ENCODE data around the gene CLCNKB.
"Not testable (repeated sequence)": the region's sequence is repeated elsewhere in the genome, so short reads cannot be mapped to it uniquely, and the experiment has no call there.

The CLCNKB gene

DNA sequence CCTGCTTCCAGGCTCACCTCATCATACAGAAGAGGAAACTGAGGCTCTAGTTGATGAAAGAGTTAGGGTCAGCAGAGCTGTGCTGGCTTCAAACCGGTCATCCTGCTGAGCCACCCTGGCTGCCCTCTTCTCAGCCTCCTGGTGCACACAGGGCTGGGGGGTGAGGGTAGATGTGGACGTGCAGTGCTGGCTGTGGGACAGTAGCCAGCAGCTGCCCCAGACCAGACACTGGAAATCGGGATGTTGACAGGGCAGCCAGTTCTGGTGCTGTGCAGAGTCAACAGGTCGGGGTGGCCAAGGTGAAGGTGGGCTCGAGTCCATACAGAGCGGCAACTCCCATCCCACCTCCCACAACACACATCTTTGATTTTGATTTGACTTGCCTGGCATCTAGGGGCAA is 23.3 kb upstream of the CLCNKB start:
- DNase-seq = no peak
- peak overlapping the region; percentile 89 to 99 for H3K27ac ChIP-seq
- H3K27me3 ChIP-seq = no peaks in the 10 kb centered on the region
- peaks cover 0 to 4% (median 0%) of the 10 kb centered on the region in 3 donors for H3K36me3 ChIP-seq
- peaks cover 12 to 44% (median 38%) of the 10 kb centered on the region in 4 donors for H3K4me1 ChIP-seq
- no peak overlapping the region for H3K4me3 ChIP-seq
- no peak for TF ChIP-seq CTCF (IDR thresholded peaks at IDR 0.05)
- H3K9me3 ChIP-seq = no peaks in the 10 kb centered on the region
- intact Hi-C loops (cut with DNase I; ENCODE audit: low total_unique reads) = no loop called here

GRCh38 chr1:16020878-16021277 is 22.7 kb upstream of the CLCNKB start:
- H3K27me3 ChIP-seq; intact Hi-C loops (cut with DNase I; ENCODE audit: low total_unique reads); H3K9me3 ChIP-seq; DNase-seq; H3K36me3 ChIP-seq; H3K4me3 ChIP-seq: not testable (repeated sequence)
- Histone ChIP-seq H3K4me1 (peaks cover 9 to 38% (median 33%) of the 10 kb centered on the region in 4 donors), H3K27ac (peak overlapping the region; percentile 89 to 99)

DNA sequence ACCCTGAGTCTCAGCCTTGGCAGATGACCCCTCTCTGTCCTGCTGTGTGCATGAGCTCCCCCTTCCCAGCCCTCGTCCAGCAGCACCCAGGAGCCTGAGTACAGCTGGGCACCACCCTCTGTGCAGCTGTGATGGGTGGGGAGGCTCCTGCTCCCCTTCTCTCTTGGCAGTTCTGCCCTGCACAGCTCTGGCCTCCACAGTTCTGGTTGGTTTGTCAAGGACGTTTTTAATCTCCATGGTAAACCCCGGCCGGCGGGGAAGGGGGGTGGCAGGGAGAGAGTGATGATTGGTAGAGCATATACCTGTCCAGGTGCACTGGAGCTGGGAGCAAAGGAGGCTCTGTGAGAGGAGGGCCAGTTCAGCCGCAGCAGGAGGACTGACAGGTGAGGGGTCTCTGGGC is 21.9 kb upstream of the CLCNKB start, which contains the start of gene CLCNKA:
CLCNKA (plus strand) TSS at position 356 of the 400 bp plus-strand sequence. CDS start 584 bp downstream, outside the sequence.
- Histone ChIP-seq H3K27ac (peak within 1 kb of the TSS; percentile 89 to 99), H3K27me3 (no peaks in the 10 kb centered on the region), H3K36me3 (no peaks in the 10 kb centered on the region), H3K9me3 (no peaks in the 10 kb centered on the region), H3K4me3 (no peak within 1 kb of the TSS), H3K4me1 (peaks cover 9 to 37% (median 29%) of the 10 kb centered on the region in 4 donors)
- no peak for TF ChIP-seq CTCF (IDR thresholded peaks at IDR 0.05)
- intact Hi-C loops (cut with DNase I; ENCODE audit: low total_unique reads) = no loop called here
- no peak for DNase-seq

DNA sequence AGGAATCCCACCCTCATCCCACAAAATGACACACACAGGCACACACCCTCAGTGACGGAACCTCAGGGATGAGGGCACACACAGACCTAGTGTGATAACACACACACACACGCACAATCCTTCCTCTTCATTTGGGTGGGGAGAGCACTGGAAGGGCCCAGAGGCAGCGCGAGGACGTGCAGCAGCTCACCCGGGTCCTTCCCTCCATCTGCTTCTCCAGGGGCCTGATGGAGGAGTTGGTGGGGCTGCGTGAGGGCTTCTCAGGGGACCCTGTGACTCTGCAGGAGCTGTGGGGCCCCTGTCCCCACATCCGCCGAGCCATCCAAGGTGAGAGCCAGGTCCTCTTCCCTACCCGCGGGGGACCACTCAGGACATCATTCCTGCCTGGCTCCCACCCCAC is 21.2 kb upstream of the CLCNKB start:
- no peaks in the 10 kb centered on the region for H3K27me3 ChIP-seq
- H3K4me3 ChIP-seq = no peak overlapping the region
- H3K9me3 ChIP-seq = no peaks in the 10 kb centered on the region
- peaks cover 9 to 40% (median 36%) of the 10 kb centered on the region in 4 donors for H3K4me1 ChIP-seq
- TF ChIP-seq CTCF (IDR thresholded peaks at IDR 0.05) = no peak
- DNase-seq = no peak
- H3K36me3 ChIP-seq = no peaks in the 10 kb centered on the region
- peak overlapping the region in 1 of 2 donors; percentile 99 for H3K27ac ChIP-seq
- intact Hi-C loops (cut with DNase I; ENCODE audit: low total_unique reads) = no loop called here

DNA sequence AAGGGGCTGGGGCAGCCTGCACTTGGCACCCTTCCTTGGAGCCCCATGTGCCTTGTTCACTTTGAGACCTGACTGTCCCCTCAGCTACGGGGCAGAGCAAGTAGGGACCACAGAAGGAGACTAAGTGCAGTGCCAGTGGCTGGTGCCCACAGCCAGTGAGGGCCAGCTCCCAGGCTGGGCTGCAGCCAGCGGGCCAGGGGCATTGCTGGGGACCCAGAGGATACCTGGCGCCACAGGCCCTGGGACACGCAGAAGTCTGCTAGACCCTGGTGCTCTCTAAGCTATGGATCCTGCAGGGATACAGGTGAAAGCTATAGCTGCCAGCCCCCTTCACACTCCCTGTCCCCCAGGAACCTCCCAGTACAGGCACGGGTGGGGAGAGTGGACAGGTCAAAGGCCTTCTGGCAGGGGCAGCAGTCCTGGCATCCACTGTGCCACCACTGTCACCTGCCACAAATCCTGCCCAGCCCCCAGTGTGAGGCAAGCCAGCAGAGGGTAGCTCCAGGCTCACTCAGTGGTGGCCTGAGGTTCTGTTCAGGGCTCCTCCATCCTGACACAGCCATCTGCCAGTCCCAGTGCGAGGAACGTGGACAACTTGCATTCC is 20.4 kb upstream of the CLCNKB start:
- no peaks in the 10 kb centered on the region for H3K27me3 ChIP-seq
- DNase-seq = no peak
- H3K4me1 ChIP-seq = peaks cover 9 to 37% (median 34%) of the 10 kb centered on the region in 4 donors
- H3K27ac ChIP-seq = no peak overlapping the region
- intact Hi-C loops (cut with DNase I; ENCODE audit: low total_unique reads) = no loop called here
- no peak for TF ChIP-seq CTCF (IDR thresholded peaks at IDR 0.05)
- H3K36me3 ChIP-seq = no peaks in the 10 kb centered on the region
- H3K4me3 ChIP-seq = no peak overlapping the region
- H3K9me3 ChIP-seq = no peaks in the 10 kb centered on the region

DNA sequence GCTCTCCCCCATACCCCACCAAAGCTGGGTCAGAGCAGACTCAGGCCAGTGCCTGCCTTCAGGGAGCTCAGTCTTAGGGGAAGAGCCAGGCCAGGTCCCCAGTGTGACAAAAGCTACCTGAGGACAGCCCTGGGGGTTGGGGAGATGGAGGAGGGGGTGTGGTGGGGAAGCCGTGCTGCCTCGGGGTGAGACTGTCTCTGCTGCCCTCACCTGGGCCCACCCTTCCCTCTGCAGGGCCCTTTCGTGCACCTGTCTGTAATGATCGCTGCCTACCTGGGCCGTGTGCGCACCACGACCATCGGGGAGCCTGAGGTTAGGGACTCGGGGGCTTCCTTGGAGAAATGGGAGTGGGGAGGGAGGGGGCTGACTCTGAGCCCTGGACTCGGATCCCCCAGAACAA is 17.3 kb upstream of the CLCNKB start:
- H3K36me3 ChIP-seq; H3K9me3 ChIP-seq; H3K27me3 ChIP-seq; DNase-seq; H3K27ac ChIP-seq; H3K4me3 ChIP-seq; intact Hi-C loops (cut with DNase I; ENCODE audit: low total_unique reads): not testable (repeated sequence)
- peaks cover 0 to 12% (median 11%) of the 10 kb centered on the region in 4 donors for H3K4me1 ChIP-seq
